ENCODE measurements around the gene TSC2. TPM values are rescaled to one million over a fixed set of nuclear protein-coding genes. Genes with fewer than 3 reads are reported as not detected.

The TSC2 gene
- total and polyA plus RNA-seq, 2 of the 13 experiments (the other 11 are each of a cell fraction or from before 2014, with no cell fraction given), result 19.6 to 40.4 TPM

- BruUV-seq (replicated peaks), result no TSS peak
- Histone ChIP-seq H3K27me3 (ENCODE audit: control insufficient read depth in 1 of 2, insufficient read depth in 2 of 2, low read length in 2 of 2) (peaks cover 0 to 2% of the 10 kb centered on the region in 2 experiments; a peak in 1 of 5 replicates), H2AFZ (ENCODE audit: low read length) (no peak overlapping the region), H3K4me3 (replicated peaks in 1 of 3; ENCODE audit: insufficient read depth in 1 of 3, low read depth in 2 of 3, low read length in 3 of 3) (no peak overlapping the region), H4K20me1 (ENCODE audit: insufficient read depth, low read length) (no peaks in the 10 kb centered on the region), H3K4me1 (ENCODE audit: insufficient read depth, low read length) (peaks cover 12% of the 10 kb centered on the region), H3K4me2 (ENCODE audit: low read depth, low read length) (no peak overlapping the region), H3K9ac (ENCODE audit: insufficient read depth, low read depth, low read length) (no peak overlapping the region), H3K9me3 (ENCODE audit: low read length) (no peaks in the 10 kb centered on the region), H3K27ac (ENCODE audit: extremely low read length, insufficient read depth, low read length) (no peak overlapping the region), H3K36me3 (replicated peaks in 1 of 2; ENCODE audit: control insufficient read depth in 1 of 2, insufficient read depth in 2 of 2, low read length in 2 of 2) (peaks cover 16 to 30% of the 10 kb centered on the region in 2 experiments; a peak in 4 of 5 replicates), H3K79me2 (ENCODE audit: insufficient read depth, low read length) (peaks cover 8% of the 10 kb centered on the region)
- ATAC-seq, result no peak
- in situ Hi-C loops (cut with HindIII; ENCODE audit: extremely low pct_ligation_motif_present, low pct_unique_long_range_greater_than_20kb), result no loop called here
- no peak for DNase-seq (ENCODE audit: low spot score)
- TF ChIP-seq KDM2A (CRISPR knock-in tag; IDR thresholded peaks at IDR 0.05; ENCODE audit: borderline replicate concordance, low read depth) (no peak), ZNF543 (CRISPR knock-in tag; IDR thresholded peaks at IDR 0.05) (no peak), NCOA1 (CRISPR knock-in tag; IDR thresholded peaks at IDR 0.05) (no peak), FOXP1 (IDR thresholded peaks at IDR 0.05) (no peak), FOXP1 (CRISPR knock-in tag; IDR thresholded peaks at IDR 0.05) (no peak), KLF16 (CRISPR knock-in tag; IDR thresholded peaks at IDR 0.05) (no peak), ZNF225 (CRISPR knock-in tag; IDR thresholded peaks at IDR 0.05) (no peak), ZBTB7A (CRISPR knock-in tag; IDR thresholded peaks at IDR 0.05) (no peak), ZBTB42 (CRISPR knock-in tag; IDR thresholded peaks at IDR 0.05) (no peak), KAT2B (IDR thresholded peaks at IDR 0.05; ENCODE audit: borderline replicate concordance, low read depth, low read length) (no peak), HOXA3 (CRISPR knock-in tag; IDR thresholded peaks at IDR 0.05) (no peak)
- WGBS (ENCODE audit: low lambda C conversion rate), result 97% methylated on average over 19 of the region's 21 CpGs
- intact Hi-C loops (cut with micrococcal nuclease; ENCODE audit: unreplicated experiment), result no loop called here
- ChIA-PET CTCF (ENCODE audit: low intra/inter-chr PET ratio, low total read pairs) (no interaction called here), POLR2A (no interaction called here)
- no peak for FAIRE-seq
Observed at GRCh38 chr16:2053211-2053610, 5.4 kb downstream of the TSC2 start.

- POLR2A ChIA-PET, result no interaction called here
- Histone ChIP-seq H3K36me3 (replicated peaks in 1 of 2; ENCODE audit: control insufficient read depth in 1 of 2, insufficient read depth in 2 of 2, low read length in 2 of 2) (peaks cover 16 to 30% of the 10 kb centered on the region in 2 experiments; a peak in 4 of 5 replicates), H3K9me3 (ENCODE audit: low read length) (no peaks in the 10 kb centered on the region), H3K27me3 (ENCODE audit: control insufficient read depth in 1 of 2, insufficient read depth in 2 of 2, low read length in 2 of 2) (no peaks in the 10 kb centered on the region), H3K79me2 (ENCODE audit: insufficient read depth, low read length) (peaks cover 1% of the 10 kb centered on the region), H3K9ac (ENCODE audit: insufficient read depth, low read depth, low read length) (no peak overlapping the region), H3K4me1 (ENCODE audit: insufficient read depth, low read length) (peaks cover 7% of the 10 kb centered on the region), H3K4me3 (replicated peaks in 1 of 3; ENCODE audit: insufficient read depth in 1 of 3, low read depth in 2 of 3, low read length in 3 of 3) (no peak overlapping the region), H3K4me2 (ENCODE audit: low read depth, low read length) (no peak overlapping the region), H2AFZ (ENCODE audit: low read length) (no peak overlapping the region), H3K27ac (ENCODE audit: extremely low read length, insufficient read depth, low read length) (no peak overlapping the region), H4K20me1 (ENCODE audit: insufficient read depth, low read length) (no peaks in the 10 kb centered on the region)
- in situ Hi-C loops (cut with HindIII; ENCODE audit: extremely low pct_ligation_motif_present, low pct_unique_long_range_greater_than_20kb), result no loop called here
- intact Hi-C loops (cut with micrococcal nuclease; ENCODE audit: unreplicated experiment), result no loop called here
- FAIRE-seq (no peak), ATAC-seq (no peak), DNase-seq (ENCODE audit: low spot score) (no peak)
- BruUV-seq (replicated peaks), result no TSS peak
- TF ChIP-seq POLR2AphosphoS2 (IDR thresholded peaks at IDR 0.05; ENCODE audit: low read depth, low read length) (no peak), ZNF691 (CRISPR knock-in tag; IDR thresholded peaks at IDR 0.05; ENCODE audit: borderline replicate concordance, low read depth) (no peak)
- WGBS (ENCODE audit: low lambda C conversion rate), result 96% methylated on average over 14 of the region's 17 CpGs
- CTCF ChIA-PET (ENCODE audit: low intra/inter-chr PET ratio, low total read pairs), result no interaction called here
Observed at GRCh38 chr16:2053897-2054296, 6.1 kb downstream of the TSC2 start.
